Endothelial cell of umbilical vein (primary cell): Measurements from ENCODE around the gene CFAP97. TPM values are rescaled to one million over a fixed set of nuclear protein-coding genes. Genes with fewer than 3 reads are reported as not detected.

Experiments used
- BruUV-seq: library from RNA; stranded (reverse); fragments of 400-500 nt; replicated peaks from 2 replicates; lab custom pipeline; 2021; lab: Mats Ljungman, UMichigan
- CTCF ChIA-PET: fragments of 300-600, 350-600 bp; sonication (Branson Sonifier 250); formaldehyde crosslinking; loops from one replicate; lab custom pipeline; 2021; ENCODE audit warnings: antibody characterized with exemption, inconsistent platforms; lab: Charles Lee
- POLR2A ChIA-PET: fragments of 300-600, 350-600 bp; sonication (Branson Sonifier 250); formaldehyde crosslinking; loops from one replicate; lab custom pipeline; 2021; ENCODE audit warnings: antibody characterized with exemption, inconsistent platforms; lab: Charles Lee
- DNase-seq: peaks from one replicate; pipeline ENCODE4 v3.0.0-alpha.2; 2011; ENCODE audit warnings: low read depth, low spot score
- FAIRE-seq: peaks from 2 replicates; lab custom pipeline; 2011; peaks lifted over from hg19 to GRCh38; lab: Jason Lieb, UNC
- H2AFZ ChIP-seq: 2 replicates; pipeline ENCODE4 v1.6.0; 2012; ENCODE audit warnings: low read depth, low read length, control low read depth, inconsistent platforms
- H3K27ac ChIP-seq: 2 replicates; pipeline ENCODE4 v1.5.1; 2011; ENCODE audit warnings: low read depth, mild to moderate bottlenecking, control low read depth, low read length, moderate library complexity; ENCODE audit not compliant: insufficient read depth
- H3K27me3 ChIP-seq, 2 experiments: 2 replicates each; pipeline versions ENCODE4 v1.6.0 to v1.6.1; 2011; ENCODE audit warnings: low read length in 2 of 2, mixed read lengths in 1 of 2; ENCODE audit not compliant: control insufficient read depth in 2 of 2, insufficient read depth in 2 of 2
- H3K36me3 ChIP-seq, 2 experiments: 2 replicates in 1 of 2; 3 replicates in 1 of 2; pipeline ENCODE4 v1.5.1; 2011; ENCODE audit warnings: low read length in 2 of 2, mild to moderate bottlenecking in 1 of 2, moderate library complexity in 1 of 2; ENCODE audit not compliant: control insufficient read depth in 2 of 2, insufficient read depth in 2 of 2; ENCODE audit errors: extremely low read depth in 1 of 2
- H3K4me1 ChIP-seq: 3 replicates; pipeline ENCODE4 v1.5.1; 2011; ENCODE audit warnings: mild to moderate bottlenecking, low read length; ENCODE audit not compliant: control insufficient read depth, insufficient read depth; ENCODE audit errors: extremely low read depth
- H3K4me2 ChIP-seq: 2 replicates; pipeline ENCODE4 v1.6.1; 2011; ENCODE audit warnings: low read length, control low read depth, mixed read lengths; ENCODE audit not compliant: insufficient read depth
- H3K4me3 ChIP-seq, 3 experiments: fragments of 200-600 bp in 1 of 3; sonication (generic), shearing (Covaris generic) in 1 of 3; replicated peaks in 1 of 3; 2 replicates each; pipeline ENCODE4 v1.5.1; 2011 to 2016; ENCODE audit warnings: control low read depth in 3 of 3, low read length in 3 of 3, mild to moderate bottlenecking in 2 of 3, inconsistent platforms in 1 of 3, low read depth in 1 of 3, moderate library complexity in 1 of 3; ENCODE audit not compliant: insufficient read depth in 1 of 3
- H3K79me2 ChIP-seq: 2 replicates; pipeline ENCODE4 v1.6.0; 2012; ENCODE audit warnings: low read length, inconsistent platforms; ENCODE audit not compliant: control insufficient read depth, insufficient read depth
- H3K9ac ChIP-seq: replicated peaks from 2 replicates; pipeline ENCODE3; 2011; ENCODE audit warnings: low read length, control low read depth; ENCODE audit not compliant: insufficient read depth; ENCODE audit errors: extremely low read depth
- H3K9me1 ChIP-seq: replicated peaks from 3 replicates; pipeline ENCODE4 v1.6.0; 2011; ENCODE audit warnings: mild to moderate bottlenecking, low read length; ENCODE audit not compliant: control insufficient read depth, insufficient read depth; ENCODE audit errors: extremely low read depth
- H3K9me3 ChIP-seq: replicated peaks from 2 replicates; pipeline ENCODE4 v1.5.1; 2012; ENCODE audit warnings: low read length, inconsistent platforms; ENCODE audit not compliant: control insufficient read depth, insufficient read depth
- H4K20me1 ChIP-seq: replicated peaks from 2 replicates; pipeline ENCODE3; 2011; ENCODE audit warnings: mild to moderate bottlenecking, low read length; ENCODE audit not compliant: control insufficient read depth, insufficient read depth; ENCODE audit errors: extremely low read depth
- EZH2 ChIP-seq: IDR thresholded peaks from 2 replicates; pipeline ENCODE4 v1.6.1; 2012; ENCODE audit warnings: borderline replicate concordance, low read depth, mild to moderate bottlenecking, moderate library complexity, low read length, inconsistent platforms; ENCODE audit not compliant: severe bottlenecking
- FOS ChIP-seq: IDR thresholded peaks from 2 replicates; pipeline ENCODE4 v1.6.1; 2011; ENCODE audit warnings: mild to moderate bottlenecking, low read length, moderate library complexity, borderline replicate concordance; ENCODE audit not compliant: insufficient read depth
- GATA2 ChIP-seq: IDR thresholded peaks from 2 replicates; pipeline ENCODE4 v1.7.0; 2011; ENCODE audit warnings: low read depth, mild to moderate bottlenecking, moderate library complexity, mixed read lengths, low read length; ENCODE audit not compliant: insufficient read length, insufficient read depth
- JUN ChIP-seq: IDR thresholded peaks from 2 replicates; pipeline ENCODE4 v1.6.1; 2011; ENCODE audit warnings: borderline replicate concordance, low read depth; ENCODE audit not compliant: insufficient read length, insufficient read depth
- MYC ChIP-seq: IDR thresholded peaks from one replicate; pipeline ENCODE4 v1.6.1; 2011; ENCODE audit warnings: mild to moderate bottlenecking, low read depth, low read length
- POLR2A ChIP-seq: IDR thresholded peaks from 2 replicates; pipeline ENCODE4 v1.6.1; 2012; ENCODE audit warnings: low read depth, mild to moderate bottlenecking, control low read depth, low read length
- POLR2AphosphoS5 ChIP-seq: IDR thresholded peaks from 2 replicates; pipeline ENCODE4 v1.6.1; 2012; ENCODE audit warnings: low read depth, mild to moderate bottlenecking, control low read depth, low read length, moderate library complexity; ENCODE audit not compliant: insufficient read depth
- dilution Hi-C: fragments of 300-500 bp; cut with MboI; formaldehyde crosslinking; loops from one replicate; pipeline ENCODE4 v1.15.0; 2019; ENCODE audit warnings: low sequenced_read_pairs; ENCODE audit not compliant: extremely low pct_ligation_motif_present
- intact Hi-C: fragments of 100-400 bp; cut with micrococcal nuclease; formaldehyde crosslinking; loops from one replicate; pipeline ENCODE4 v1.10.0; 2022
- polyA plus RNA-seq, 4 experiments: library from polyadenylated mRNA; depleted of rRNA in 3 of 4; stranded (reverse) in 3 of 4; unstranded in 1 of 4; fragments of >200 nt; gene quantifications; 2 replicates each; pipeline versions ENCODE4 v1.2.1 to v1.2.3, GENCODE V29; 2011 to 2012; ENCODE audit warnings: missing spikeins in 1 of 4
- total RNA-seq: library from RNA; stranded (reverse); gene quantifications from 2 replicates; pipeline ENCODE4 v1.2.3, GENCODE V29; 2021
- TF ChIP-seq, protein P1 (sequence below), 2 donors: IDR thresholded peaks; 1 replicate in 1 of 2; 2 replicates in 1 of 2; pipeline ENCODE4 v1.5.1; 2011; ENCODE audit warnings: low read length in 2 of 2, mild to moderate bottlenecking in 2 of 2, moderate library complexity in 2 of 2, control low read depth in 1 of 2, inconsistent platforms in 1 of 2, low read depth in 1 of 2; ENCODE audit not compliant: insufficient read depth in 1 of 2; ENCODE audit errors: extremely low read depth in 1 of 2
- TF ChIP-seq, protein P2 (sequence below): IDR thresholded peaks from 2 replicates; pipeline ENCODE4 v1.6.1; 2011; ENCODE audit not compliant: insufficient read depth, insufficient read length

CFAP97 gene
- total and polyA plus RNA-seq, 2 donors (not counting 3 experiments of a cell fraction or from before 2014, with no cell fraction given): 5.3 to 22.4 TPM

- H3K9me3 ChIP-seq: no peaks in the 10 kb centered on the region
- H3K27ac ChIP-seq: no peak overlapping the region
- peaks cover 3% of the 10 kb centered on the region for H3K4me1 ChIP-seq
- FAIRE-seq (no peak), DNase-seq (no peak)
- no peak for TF ChIP-seq JUN
- TF ChIP-seq POLR2AphosphoS5: no peak
- TF ChIP-seq FOS: no peak
- TF ChIP-seq GATA2: no peak
- TF ChIP-seq EZH2: no peak
- TF ChIP-seq MYC: no peak
- no peak for TF ChIP-seq POLR2A
- TF ChIP-seq, protein P1, sequence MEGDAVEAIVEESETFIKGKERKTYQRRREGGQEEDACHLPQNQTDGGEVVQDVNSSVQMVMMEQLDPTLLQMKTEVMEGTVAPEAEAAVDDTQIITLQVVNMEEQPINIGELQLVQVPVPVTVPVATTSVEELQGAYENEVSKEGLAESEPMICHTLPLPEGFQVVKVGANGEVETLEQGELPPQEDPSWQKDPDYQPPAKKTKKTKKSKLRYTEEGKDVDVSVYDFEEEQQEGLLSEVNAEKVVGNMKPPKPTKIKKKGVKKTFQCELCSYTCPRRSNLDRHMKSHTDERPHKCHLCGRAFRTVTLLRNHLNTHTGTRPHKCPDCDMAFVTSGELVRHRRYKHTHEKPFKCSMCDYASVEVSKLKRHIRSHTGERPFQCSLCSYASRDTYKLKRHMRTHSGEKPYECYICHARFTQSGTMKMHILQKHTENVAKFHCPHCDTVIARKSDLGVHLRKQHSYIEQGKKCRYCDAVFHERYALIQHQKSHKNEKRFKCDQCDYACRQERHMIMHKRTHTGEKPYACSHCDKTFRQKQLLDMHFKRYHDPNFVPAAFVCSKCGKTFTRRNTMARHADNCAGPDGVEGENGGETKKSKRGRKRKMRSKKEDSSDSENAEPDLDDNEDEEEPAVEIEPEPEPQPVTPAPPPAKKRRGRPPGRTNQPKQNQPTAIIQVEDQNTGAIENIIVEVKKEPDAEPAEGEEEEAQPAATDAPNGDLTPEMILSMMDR (IDR thresholded peaks at IDR 0.05; ENCODE audit: extremely low read depth in 1 of 2, insufficient read depth in 1 of 2, low read depth in 1 of 2, low read length in 2 of 2): no peak
- TF ChIP-seq, protein P2, sequence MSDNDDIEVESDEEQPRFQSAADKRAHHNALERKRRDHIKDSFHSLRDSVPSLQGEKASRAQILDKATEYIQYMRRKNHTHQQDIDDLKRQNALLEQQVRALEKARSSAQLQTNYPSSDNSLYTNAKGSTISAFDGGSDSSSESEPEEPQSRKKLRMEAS: no peak
- H3K4me3 ChIP-seq: no peak overlapping the region
- intact Hi-C loops (loop anchor here (2.0 kb wide), 1 partner anchor 14 kb away; no protein-coding TSS in a partner anchor), dilution Hi-C loops (no loop called here)
- H3K4me2 ChIP-seq: no peak overlapping the region
- ChIA-PET POLR2A (no interaction called here), CTCF (interaction anchor here (1.1 to 1.3 kb wide), 2 partner anchors 24 to 48 kb away, joined by 3 read pairs; no protein-coding TSS in a partner anchor)
- peaks cover 0 to 4% of the 10 kb centered on the region in 2 experiments for H3K36me3 ChIP-seq
- H3K9ac ChIP-seq: no peak overlapping the region
- no TSS peak for BruUV-seq
- no peaks in the 10 kb centered on the region for H4K20me1 ChIP-seq
- no peak overlapping the region for H2AFZ ChIP-seq
- peaks cover 24% of the 10 kb centered on the region for H3K79me2 ChIP-seq
- no peaks in the 10 kb centered on the region for H3K27me3 ChIP-seq
- H3K9me1 ChIP-seq: no peaks in the 10 kb centered on the region
Measured at GRCh38 chr4:185232370-185232769, 28.6 kb upstream of the CFAP97 start.
